ENCODE measurements around the gene ZBTB34.
A peak's percentile ranks its signal among the peaks of the same experiment; 100 is the strongest.
"Not testable (repeated sequence)": the region's sequence is repeated elsewhere in the genome, so short reads cannot be mapped to it uniquely, and the experiment has no call there.

ZBTB34 gene, protein sequence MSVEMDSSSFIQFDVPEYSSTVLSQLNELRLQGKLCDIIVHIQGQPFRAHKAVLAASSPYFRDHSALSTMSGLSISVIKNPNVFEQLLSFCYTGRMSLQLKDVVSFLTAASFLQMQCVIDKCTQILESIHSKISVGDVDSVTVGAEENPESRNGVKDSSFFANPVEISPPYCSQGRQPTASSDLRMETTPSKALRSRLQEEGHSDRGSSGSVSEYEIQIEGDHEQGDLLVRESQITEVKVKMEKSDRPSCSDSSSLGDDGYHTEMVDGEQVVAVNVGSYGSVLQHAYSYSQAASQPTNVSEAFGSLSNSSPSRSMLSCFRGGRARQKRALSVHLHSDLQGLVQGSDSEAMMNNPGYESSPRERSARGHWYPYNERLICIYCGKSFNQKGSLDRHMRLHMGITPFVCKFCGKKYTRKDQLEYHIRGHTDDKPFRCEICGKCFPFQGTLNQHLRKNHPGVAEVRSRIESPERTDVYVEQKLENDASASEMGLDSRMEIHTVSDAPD

DNA sequence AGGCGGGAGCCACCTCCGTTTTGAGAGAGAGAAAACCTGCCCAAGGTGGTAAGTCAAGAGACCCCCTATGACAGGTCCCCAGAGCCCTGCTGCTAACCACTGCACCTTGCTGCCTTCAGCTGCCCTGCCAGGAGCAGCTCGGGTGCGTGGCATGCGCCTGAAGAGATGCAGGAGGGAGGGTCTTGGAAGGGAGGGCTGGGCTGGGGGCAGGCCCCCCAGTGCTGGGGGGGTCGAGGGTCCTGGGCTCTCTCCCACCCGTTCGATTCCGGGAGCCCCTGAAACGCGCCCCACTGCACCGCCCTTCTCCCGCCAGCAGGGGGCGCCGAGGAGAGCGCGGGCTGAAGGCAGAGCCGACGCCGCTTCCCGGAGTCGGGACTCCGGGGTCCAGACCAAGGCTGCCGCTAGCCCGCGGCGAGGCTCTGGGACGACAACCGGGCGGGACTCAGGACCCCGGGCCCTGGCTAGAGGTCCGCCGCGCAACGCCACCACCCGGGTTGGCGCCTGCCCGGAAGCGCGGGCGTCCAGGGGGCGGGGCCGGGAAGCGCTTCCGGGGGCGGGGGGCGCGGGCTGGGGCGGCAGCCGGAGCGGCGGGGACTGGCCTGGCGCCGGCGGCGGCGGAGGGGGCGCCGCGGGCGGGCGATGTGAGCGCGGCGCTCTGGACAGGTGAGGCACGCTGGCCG is at the start of gene ZBTB34:
Gene ZBTB34, plus strand, starts transcription at position 563 of the 680 bp plus-strand sequence. CDS start 18,761 bp downstream, outside the sequence.
- DNase-seq, result peak; percentile 58

GRCh38 chr9:126813072-126813471 is 47.4 kb upstream of the ZBTB34 start:
- no peak for DNase-seq

- no peak for DNase-seq
Observed at GRCh38 chr9:126814091-126814490, 46.3 kb upstream of the ZBTB34 start.

GRCh38 chr9:126817615-126818014 is 42.8 kb upstream of the ZBTB34 start:
- DNase-seq, result not testable (repeated sequence)

- DNase-seq, result no peak
Observed at GRCh38 chr9:126818482-126818881, 42.0 kb upstream of the ZBTB34 start.

- no peak for DNase-seq
Observed at GRCh38 chr9:126819482-126819881, 41.0 kb upstream of the ZBTB34 start.

DNA sequence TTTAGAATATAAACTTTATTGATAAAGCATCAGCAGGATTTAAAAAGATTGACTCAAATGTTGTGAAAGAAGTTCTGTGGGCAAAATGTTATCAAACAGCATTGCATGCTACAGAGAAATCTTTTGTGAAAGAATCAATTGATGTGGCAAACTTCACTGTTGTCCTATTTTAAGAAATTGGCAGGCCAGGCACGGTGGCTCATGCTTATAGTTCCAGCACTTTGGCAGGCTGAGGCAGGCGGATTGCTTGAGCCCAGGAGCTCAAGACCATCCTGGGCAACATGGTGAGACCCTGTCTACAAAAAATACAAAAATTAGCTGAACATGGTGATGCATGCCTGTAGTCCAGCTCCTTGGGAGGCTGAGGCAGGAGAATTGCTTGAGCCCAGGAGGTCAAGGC is 38.2 kb upstream of the ZBTB34 start:
- DNase-seq, result no peak

GRCh38 chr9:126822873-126823272 is 37.6 kb upstream of the ZBTB34 start:
- no peak for DNase-seq

- DNase-seq, result not testable (repeated sequence)
Observed at GRCh38 chr9:126824052-126824451, 36.4 kb upstream of the ZBTB34 start.

GRCh38 chr9:126827227-126827626 is 33.2 kb upstream of the ZBTB34 start:
- DNase-seq, result no peak

GRCh38 chr9:126829035-126829434 is 31.4 kb upstream of the ZBTB34 start:
- no peak for DNase-seq

GRCh38 chr9:126830827-126831226 is 29.6 kb upstream of the ZBTB34 start:
- DNase-seq, result no peak

DNA sequence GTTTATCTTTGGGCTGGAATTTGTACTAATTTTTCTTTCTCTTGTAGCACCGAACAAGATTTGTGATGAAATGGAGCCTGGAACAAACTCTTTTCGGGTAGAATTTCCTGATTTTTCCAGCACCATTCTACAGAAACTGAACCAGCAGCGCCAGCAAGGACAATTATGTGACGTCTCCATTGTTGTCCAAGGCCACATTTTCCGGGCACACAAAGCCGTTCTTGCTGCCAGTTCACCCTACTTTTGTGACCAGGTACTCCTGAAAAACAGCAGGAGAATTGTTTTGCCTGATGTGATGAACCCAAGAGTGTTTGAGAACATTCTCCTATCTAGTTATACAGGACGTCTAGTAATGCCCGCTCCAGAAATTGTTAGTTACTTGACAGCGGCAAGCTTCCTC is 28.0 kb upstream of the ZBTB34 start:
- no peak for DNase-seq

GRCh38 chr9:126833020-126833419 is 27.4 kb upstream of the ZBTB34 start:
- DNase-seq, result no peak

DNA sequence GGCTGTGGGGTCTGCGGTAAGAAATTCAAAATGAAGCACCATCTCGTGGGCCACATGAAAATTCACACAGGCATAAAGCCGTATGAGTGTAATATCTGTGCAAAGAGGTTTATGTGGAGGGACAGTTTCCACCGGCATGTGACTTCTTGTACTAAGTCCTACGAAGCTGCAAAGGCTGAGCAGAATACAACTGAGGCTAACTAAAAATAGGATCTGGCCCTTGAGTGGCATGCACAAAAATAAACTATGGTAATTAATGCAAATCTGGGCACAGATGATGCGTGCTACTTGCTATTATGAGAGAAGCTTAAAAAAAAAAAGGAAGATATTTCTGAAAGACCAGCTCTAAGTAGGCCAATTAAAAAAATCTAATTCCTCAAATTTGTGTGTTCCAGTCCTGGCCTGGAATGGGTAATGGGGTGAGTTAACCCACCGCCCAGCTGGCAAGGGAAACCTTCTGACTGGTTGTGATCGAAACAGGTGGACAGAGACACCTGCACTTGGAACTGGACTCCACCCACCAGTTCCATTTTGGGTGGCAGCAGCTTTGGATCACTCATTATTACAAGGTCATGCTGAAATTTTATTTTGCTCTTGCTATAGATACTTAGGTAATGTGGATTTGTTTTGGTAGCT is 26.6 kb upstream of the ZBTB34 start:
- no peak for DNase-seq

GRCh38 chr9:126834672-126835071 is 25.8 kb upstream of the ZBTB34 start:
- DNase-seq, result no peak

DNA sequence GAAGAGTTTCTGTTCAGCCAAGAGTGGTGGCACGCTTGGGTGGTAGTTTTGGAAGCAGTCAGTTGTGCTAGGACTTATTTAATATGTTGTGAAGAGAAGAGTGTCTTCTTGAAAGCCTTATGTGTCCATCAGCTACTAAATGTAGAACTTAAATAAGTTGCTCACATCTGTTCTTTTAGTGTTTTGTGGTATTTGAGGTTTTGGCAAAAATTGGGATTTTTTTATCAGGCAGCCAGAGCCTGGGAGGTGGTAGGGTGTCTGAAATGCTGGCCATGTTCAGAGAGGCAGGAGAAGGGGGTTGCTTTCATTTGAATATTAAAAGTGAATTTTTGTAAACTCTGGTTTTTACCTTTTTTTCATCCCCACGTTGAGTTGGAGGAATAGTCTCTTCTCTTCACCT is 24.2 kb upstream of the ZBTB34 start:
- no peak for DNase-seq

DNA sequence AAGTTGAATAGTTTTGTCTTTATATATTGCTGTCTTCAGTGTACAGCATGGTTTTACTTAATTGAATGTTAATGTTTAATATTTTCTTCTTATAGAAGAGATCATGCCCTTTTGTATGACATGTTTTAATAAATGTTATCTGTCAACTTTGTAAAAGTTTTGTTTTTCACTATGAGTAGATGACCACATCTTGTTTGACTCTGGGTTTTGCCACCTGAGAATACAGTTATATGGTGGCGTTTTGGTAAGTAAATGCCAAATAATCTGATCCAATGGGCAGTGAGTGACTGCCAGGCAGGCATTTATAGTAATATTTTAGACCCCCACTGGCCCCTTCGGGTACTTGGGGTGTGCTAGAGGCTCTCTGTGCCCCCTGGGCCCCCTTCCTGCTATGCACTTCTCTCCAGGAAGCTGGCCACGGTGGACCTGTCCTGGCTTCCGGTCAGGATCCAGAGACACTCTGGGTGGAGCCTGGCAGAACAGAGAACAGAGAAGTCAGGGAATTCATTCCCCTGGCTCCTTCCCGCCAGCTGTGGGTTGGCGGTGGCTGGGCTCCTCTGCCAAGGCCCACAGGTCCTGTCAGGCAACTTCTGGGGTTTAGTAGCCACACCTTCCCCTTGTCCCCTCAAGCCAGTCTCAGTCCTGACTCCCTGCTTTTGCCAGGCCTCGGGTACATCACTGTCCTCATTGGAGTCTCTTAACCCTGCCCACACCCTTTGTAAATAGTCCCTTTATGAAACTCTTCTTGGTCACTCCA is 22.2 kb upstream of the ZBTB34 start:
- no peak for DNase-seq

DNA sequence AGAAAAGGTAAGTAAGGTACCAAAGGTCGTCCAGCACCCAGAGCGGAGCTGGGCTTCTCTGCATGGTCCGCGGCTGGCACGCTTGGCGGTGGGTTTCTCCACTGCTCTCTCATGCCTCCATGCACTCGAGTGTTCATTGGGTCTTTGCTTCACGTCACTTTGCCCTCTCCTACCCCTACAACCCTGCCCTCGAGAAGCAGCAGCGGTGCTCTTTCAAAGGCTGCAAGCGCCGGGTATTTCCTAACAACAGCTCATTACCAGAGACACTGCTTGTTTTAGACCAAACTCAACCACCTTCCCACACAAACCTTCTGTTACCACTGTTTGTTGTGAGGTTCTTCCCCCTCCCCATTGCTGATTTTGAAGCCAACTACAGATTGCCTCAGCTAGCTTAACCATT is 21.5 kb upstream of the ZBTB34 start:
- no peak for DNase-seq

DNA sequence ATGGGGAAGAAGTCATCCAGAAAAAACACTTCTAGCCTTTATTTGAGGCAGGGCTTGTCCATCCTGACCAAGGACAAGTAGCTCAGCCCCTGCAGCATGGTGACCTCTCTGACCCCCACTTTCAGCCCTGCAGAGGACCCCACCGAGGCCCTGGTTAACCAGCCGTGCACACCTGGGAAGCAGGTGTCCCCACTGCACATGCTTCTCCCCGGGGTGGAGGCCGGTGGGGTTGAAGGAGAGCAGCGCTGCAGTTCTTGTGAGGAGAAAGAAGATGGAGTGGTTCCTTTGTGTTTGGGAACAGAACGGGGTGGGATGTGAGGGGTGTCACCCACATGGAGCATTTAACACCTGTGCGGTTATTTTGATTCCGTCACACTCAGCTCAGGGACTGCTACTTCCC is 21.1 kb upstream of the ZBTB34 start:
- no peak for DNase-seq

GRCh38 chr9:126842220-126842842 is 18.1 kb upstream of the ZBTB34 start:
- no peak for DNase-seq

Measured in NCI-H1436 (cell line).